Prostate gland (tissue), 2 donors: Measurements from ENCODE around the gene F7. TPM values are rescaled to one million over a fixed set of nuclear protein-coding genes. Genes with fewer than 3 reads are reported as not detected.

ENCODE experiments used
- DNase-seq: peaks from one replicate; pipeline ENCODE4 v3.0.0-alpha.2; 2019; ENCODE audit warnings: low spot score
- H3K27ac ChIP-seq, 2 donors: fragments of 200-600 bp; sonication (generic); 2 replicates each; pipeline ENCODE4 v1.5.1; 2017 to 2019
- H3K27me3 ChIP-seq: fragments of 200-600 bp; sonication (generic); replicated peaks from 2 replicates; pipeline ENCODE4 v1.5.1; 2019; ENCODE audit not compliant: insufficient read depth
- H3K36me3 ChIP-seq, 2 donors: fragments of 200-600 bp; sonication (generic); 1 replicate in 1 of 2; 2 replicates in 1 of 2; pipeline versions ENCODE4 v1.5.1 to v1.8.1; 2017 to 2019
- H3K4me1 ChIP-seq: fragments of 200-600 bp; sonication (generic); replicated peaks from 2 replicates; pipeline ENCODE4 v1.5.1; 2019
- H3K4me3 ChIP-seq, 2 donors: fragments of 200-600 bp; sonication (generic); 2 replicates each; pipeline ENCODE4 v1.5.1; 2017 to 2019
- H3K9me3 ChIP-seq: fragments of 200-600 bp; sonication (generic); 2 replicates; pipeline ENCODE4 v1.5.1; 2017
- POLR2A ChIP-seq: fragments of 450-650 bp; IDR thresholded peaks from one replicate; pipeline ENCODE4 v1.6.1; 2016; ENCODE audit warnings: antibody characterized with exemption, mild to moderate bottlenecking
- POLR2AphosphoS5 ChIP-seq: sonication (generic); formaldehyde crosslinking; IDR thresholded peaks from one replicate; pipeline ENCODE4 v1.6.1; 2017; ENCODE audit warnings: antibody characterized with exemption
- WGBS: methylation state at CpG from one replicate; pipeline ENCODE4 v1.1.5; 2018; 5-methylcytosine and 5-hydroxymethylcytosine counted together
- intact Hi-C: fragments of 100-400 bp; cut with DNase I; formaldehyde crosslinking; loops from one replicate; pipeline ENCODE4 v1.14.2; 2022
- total RNA-seq, 2 donors: library from RNA; depleted of rRNA; stranded (reverse); fragments of >200 nt; gene quantifications; one replicate each; pipeline ENCODE4 v1.1.0, GENCODE V29; 2016
- TF ChIP-seq, protein P1 (sequence below), 4 experiments: fragments of 200-600 bp in 2 of 4; fragments of 450-650 bp in 2 of 4; sonication (generic) in 2 of 4; IDR thresholded peaks; 1 replicate in 3 of 4; 2 replicates in 1 of 4; pipeline ENCODE4 v1.5.1; 2016 to 2019; ENCODE audit warnings: antibody characterized with exemption in 4 of 4, mild to moderate bottlenecking in 2 of 4, moderate library complexity in 2 of 4

F7 gene
- total RNA-seq, 2 donors from 2014 or later: 2.7 TPM; not detected in 1

DNA sequence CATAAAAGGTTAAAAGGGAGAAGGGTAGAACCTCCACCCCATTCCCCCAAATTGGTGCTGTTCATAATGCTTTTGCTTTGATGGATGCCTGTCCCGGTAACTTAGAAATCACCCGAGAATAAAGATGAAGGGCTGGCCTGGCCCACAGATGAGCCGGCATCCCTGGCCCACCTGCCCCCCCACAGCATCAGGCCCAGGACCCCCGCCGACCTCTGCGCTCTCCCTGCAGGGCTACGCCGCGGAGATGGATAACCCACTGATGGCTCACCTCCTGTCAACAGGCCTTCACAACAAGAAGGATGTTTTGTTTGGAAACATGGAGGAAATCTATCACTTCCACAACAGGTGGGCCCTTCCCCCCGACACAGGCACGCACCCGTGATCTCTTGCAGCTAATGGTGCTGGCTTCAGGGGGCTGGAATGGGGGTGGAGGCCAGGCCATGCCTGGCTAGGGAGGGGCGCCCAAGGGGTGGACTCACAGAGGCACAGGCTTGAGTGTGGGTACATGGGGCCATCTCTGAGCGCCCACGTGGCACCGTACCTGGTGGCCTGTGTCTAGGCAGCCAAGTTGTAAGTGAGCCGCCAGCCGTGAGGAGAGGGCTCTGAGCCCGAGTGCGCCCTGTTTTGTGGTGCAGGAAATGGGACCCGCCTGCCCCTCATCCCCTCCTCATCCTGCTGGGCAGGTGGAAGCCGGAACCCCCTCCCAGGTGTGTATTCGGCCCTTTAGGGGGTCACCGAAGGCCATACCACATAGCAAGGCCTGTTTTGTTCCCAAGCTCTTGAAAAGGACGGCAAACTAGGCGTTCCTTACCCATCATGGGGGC is 23.2 kb upstream of the F7 start:
- 83% methylated on average over 26 of the region's 26 CpGs for WGBS
- intact Hi-C loops: no loop called here
- DNase-seq: no peak
- TF ChIP-seq POLR2A (no peak), POLR2AphosphoS5 (no peak)
- TF ChIP-seq, protein P1, sequence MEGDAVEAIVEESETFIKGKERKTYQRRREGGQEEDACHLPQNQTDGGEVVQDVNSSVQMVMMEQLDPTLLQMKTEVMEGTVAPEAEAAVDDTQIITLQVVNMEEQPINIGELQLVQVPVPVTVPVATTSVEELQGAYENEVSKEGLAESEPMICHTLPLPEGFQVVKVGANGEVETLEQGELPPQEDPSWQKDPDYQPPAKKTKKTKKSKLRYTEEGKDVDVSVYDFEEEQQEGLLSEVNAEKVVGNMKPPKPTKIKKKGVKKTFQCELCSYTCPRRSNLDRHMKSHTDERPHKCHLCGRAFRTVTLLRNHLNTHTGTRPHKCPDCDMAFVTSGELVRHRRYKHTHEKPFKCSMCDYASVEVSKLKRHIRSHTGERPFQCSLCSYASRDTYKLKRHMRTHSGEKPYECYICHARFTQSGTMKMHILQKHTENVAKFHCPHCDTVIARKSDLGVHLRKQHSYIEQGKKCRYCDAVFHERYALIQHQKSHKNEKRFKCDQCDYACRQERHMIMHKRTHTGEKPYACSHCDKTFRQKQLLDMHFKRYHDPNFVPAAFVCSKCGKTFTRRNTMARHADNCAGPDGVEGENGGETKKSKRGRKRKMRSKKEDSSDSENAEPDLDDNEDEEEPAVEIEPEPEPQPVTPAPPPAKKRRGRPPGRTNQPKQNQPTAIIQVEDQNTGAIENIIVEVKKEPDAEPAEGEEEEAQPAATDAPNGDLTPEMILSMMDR (IDR thresholded peaks at IDR 0.05): no peak
- H3K27ac ChIP-seq: no peak overlapping the region
- H3K4me1 ChIP-seq: peaks cover 6% of the 10 kb centered on the region
- H3K4me3 ChIP-seq: no peak overlapping the region
- H3K27me3 ChIP-seq: no peaks in the 10 kb centered on the region
- H3K9me3 ChIP-seq: no peaks in the 10 kb centered on the region
- peaks cover 0 to 6% of the 10 kb centered on the region in 2 donors for H3K36me3 ChIP-seq

DNA sequence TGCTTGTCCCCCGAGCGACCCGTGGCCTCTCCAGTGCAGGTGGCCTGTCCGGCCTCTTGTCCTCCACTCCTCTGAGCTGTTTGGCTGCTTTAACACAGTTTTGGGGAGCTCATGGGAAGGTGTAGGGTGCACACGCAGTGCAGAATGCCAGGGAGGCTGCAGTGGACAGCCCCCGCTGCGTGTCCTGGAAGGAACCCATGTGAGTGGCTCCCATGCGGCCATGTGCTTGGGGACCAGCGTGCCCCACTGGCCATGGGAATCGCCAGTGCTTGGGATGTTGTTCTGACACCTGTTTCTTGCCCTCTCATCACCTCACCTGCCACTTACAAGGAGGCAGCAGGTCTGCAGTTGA is 22.6 kb upstream of the F7 start:
- TF ChIP-seq POLR2A: no peak
- TF ChIP-seq POLR2AphosphoS5: no peak
- TF ChIP-seq, protein P1 (IDR thresholded peaks at IDR 0.05): no peak
- Histone ChIP-seq H3K4me3 (no peak overlapping the region), H3K9me3 (no peaks in the 10 kb centered on the region), H3K27ac (no peak overlapping the region), H3K4me1 (peaks cover 6% of the 10 kb centered on the region), H3K36me3 (no peaks in the 10 kb centered on the region), H3K27me3 (no peaks in the 10 kb centered on the region)
- intact Hi-C loops: no loop called here
- 84% methylated on average over 10 of the region's 10 CpGs for whole genome bisulfite sequencing
- no peak for DNase-seq

DNA sequence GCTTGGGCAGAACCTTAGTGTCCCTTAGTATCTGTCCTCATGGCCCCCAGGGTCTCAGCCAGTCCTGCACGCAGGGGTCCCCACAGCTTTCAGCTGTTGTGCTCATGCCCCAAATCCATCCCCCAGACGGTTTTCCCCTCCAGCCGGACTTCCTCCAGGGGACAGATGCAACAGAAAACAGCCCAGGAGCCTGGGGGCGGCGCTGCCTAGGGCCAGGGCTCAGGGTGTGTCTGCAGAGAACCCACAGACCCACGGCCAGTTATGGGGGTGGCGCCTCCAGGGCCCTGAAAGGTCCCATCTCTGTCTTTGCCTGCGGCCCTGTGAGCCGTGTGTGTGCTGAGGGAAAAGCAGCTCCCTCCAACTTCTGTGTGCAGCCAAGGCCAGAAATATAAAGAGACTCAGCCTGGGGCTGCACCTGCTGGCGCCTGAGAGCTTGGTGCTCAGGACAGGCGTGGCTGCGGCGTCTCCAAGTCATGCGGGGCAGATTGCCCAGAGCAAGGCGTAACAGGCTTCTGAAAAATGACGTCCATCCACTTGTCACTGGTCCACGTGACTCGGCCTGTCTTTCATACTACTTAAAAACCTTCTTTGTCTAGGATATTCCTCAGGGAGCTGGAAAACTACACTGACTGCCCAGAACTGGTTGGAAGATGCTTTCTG is 22.1 kb upstream of the F7 start:
- DNase-seq: peak; percentile 76
- no peaks in the 10 kb centered on the region for H3K9me3 ChIP-seq
- intact Hi-C loops: no loop called here
- H3K4me1 ChIP-seq: peaks cover 6% of the 10 kb centered on the region
- H3K27me3 ChIP-seq: no peaks in the 10 kb centered on the region
- no peaks in the 10 kb centered on the region for H3K36me3 ChIP-seq
- no peak overlapping the region for H3K4me3 ChIP-seq
- WGBS: 40% methylated on average over 14 of the region's 18 CpGs
- TF ChIP-seq, protein P1 (IDR thresholded peaks at IDR 0.05): peak in 2 of 4 experiments; percentile 10
- TF ChIP-seq POLR2A: no peak
- TF ChIP-seq POLR2AphosphoS5: peak; percentile 81
- H3K27ac ChIP-seq: peak overlapping the region in 1 of 2 donors; percentile 19

DNA sequence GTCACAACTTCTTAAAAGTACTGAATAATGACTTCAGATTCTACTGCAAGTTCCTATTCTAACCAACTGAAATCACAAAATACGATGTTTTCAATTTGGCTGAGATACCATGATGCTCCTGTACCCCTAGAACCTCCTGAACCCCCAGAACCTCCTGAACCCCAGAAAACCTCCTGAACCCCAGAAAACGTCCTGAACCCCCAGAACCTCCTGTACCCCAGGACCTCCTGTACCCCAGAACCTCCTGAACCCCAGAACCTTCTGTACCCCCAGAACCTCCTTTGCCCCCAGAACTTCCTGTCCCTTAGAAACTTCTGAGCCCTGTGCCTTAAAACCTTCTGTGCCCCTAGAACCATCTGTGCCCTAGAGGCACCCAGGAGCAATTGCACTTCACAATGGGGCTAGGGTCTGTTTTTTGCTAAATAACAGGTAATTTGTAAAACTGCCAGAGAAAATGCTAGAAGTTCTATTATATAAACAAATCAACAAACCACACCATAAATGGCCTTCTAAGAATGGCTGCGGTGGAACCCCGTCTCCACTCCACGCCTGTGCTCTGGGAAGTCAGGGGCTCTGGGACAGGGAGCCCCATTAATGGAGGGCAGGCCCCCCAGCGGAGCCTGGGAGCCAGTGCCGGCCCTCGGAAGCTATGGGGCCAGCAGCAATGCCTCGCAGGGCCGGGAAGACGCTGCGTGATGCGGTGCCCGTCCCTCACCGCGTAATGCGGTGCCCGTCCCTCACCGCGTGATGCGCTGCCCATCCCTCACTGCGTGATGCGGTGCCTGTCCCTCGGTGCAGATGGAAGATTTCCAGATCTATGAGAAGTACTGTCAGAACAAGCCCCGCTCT is 21.3 kb upstream of the F7 start:
- TF ChIP-seq POLR2A (no peak), POLR2AphosphoS5 (no peak)
- TF ChIP-seq, protein P1 (IDR thresholded peaks at IDR 0.05): peak in 1 of 4 experiments; percentile 13
- intact Hi-C loops: no loop called here
- Histone ChIP-seq H3K27me3 (no peaks in the 10 kb centered on the region), H3K4me3 (no peak overlapping the region), H3K4me1 (peaks cover 6% of the 10 kb centered on the region), H3K9me3 (no peaks in the 10 kb centered on the region), H3K27ac (peak overlapping the region in 1 of 2 donors; percentile 19), H3K36me3 (no peaks in the 10 kb centered on the region)
- no peak for DNase-seq
- WGBS: 92% methylated on average over 24 of the region's 25 CpGs
